Measurements from ENCODE around the gene MUC2.

- TF ChIP-seq EZH2phosphoT487 (IDR thresholded peaks at IDR 0.05; ENCODE audit: borderline replicate concordance) (no peak), CTCF (conservative IDR thresholded peaks at IDR 0.05; ENCODE audit: low read length) (no peak)
These were observed 31.0 kb upstream of the MUC2 start for GRCh38 chr11:1043563-1044096.
